Neural cell (in vitro differentiated cells): ENCODE measurements around the gene PERM1.

ENCODE experiments used
- CTCF ChIP-seq: fragments of 450-650 bp; IDR thresholded peaks from 2 replicates; pipeline ENCODE4 v1.5.1; 2014; ENCODE audit warnings: antibody characterized with exemption, mild to moderate bottlenecking, moderate library complexity; ENCODE audit not compliant: poor library complexity, severe bottlenecking
- EZH2 ChIP-seq: fragments of 200-600, 300-800 bp; shearing (Covaris generic), sonication (generic); IDR thresholded peaks from 2 replicates; pipeline ENCODE4 v1.6.1; 2014; ENCODE audit warnings: antibody characterized with exemption, low read length, borderline replicate concordance, mild to moderate bottlenecking; ENCODE audit not compliant: insufficient read depth, poor library complexity, severe bottlenecking
- MXI1 ChIP-seq: fragments of 450-650 bp; conservative IDR thresholded peaks from 2 replicates; pipeline ENCODE4 v1.6.1; 2014; ENCODE audit warnings: antibody characterized with exemption, mild to moderate bottlenecking; ENCODE audit not compliant: poor library complexity, severe bottlenecking
- RAD21 ChIP-seq: fragments of 450-650 bp; conservative IDR thresholded peaks from 2 replicates; pipeline ENCODE4 v1.6.1; 2014; ENCODE audit warnings: antibody characterized with exemption, mild to moderate bottlenecking, moderate library complexity
- TAF1 ChIP-seq: IDR thresholded peaks from 2 replicates; pipeline ENCODE4 v1.6.1; 2012; ENCODE audit warnings: low read depth

- TF ChIP-seq CTCF, result no peak
- no peak for TF ChIP-seq RAD21
- TF ChIP-seq MXI1, result no peak
- no peak for TF ChIP-seq EZH2
- TF ChIP-seq TAF1, result no peak
These were observed 38.9 kb downstream of the PERM1 start for GRCh38 chr1:942864-943533.
